DOHH2 (cell line): ENCODE measurements around the gene YIPF3.

ENCODE experiments used
- CTCF ChIP-seq: fragments of 200-600 bp; sonication (generic); IDR thresholded peaks from one replicate; pipeline ENCODE4 v1.5.1; 2014; ENCODE audit warnings: antibody characterized with exemption, mild to moderate bottlenecking, low read depth, low read length; ENCODE audit not compliant: poor library complexity, severe bottlenecking
- EZH2phosphoT487 ChIP-seq: fragments of 200-600 bp; sonication (generic); IDR thresholded peaks from 2 replicates; pipeline ENCODE4 v1.6.1; 2017; ENCODE audit warnings: borderline replicate concordance, mild to moderate bottlenecking, antibody characterized with exemption, low read length, moderate library complexity, mixed read lengths

DNA sequence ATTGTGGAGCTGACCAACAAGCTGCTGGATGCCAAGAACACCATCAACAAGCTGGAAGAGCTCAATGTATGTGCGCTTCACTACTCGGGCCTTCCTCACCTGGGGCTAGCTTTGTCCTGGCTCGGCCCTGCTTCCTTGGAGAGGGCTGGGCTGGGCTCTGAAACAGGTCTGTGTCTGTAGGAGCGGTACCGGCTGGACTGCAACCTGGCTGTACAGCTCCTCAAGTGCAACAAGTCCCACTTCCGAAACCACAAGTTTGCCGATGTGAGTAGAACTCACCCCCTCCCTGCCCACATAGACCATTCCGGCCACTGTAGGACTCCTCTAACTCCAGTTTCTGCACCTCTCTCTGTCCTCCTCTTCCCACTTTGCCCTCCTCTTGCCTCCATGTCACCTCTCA, 13.3 kb downstream of the YIPF3 start:
- TF ChIP-seq CTCF (no peak), EZH2phosphoT487 (no peak)
